Measurements from ENCODE around the gene ENTHD1.

ENTHD1 gene

DNA sequence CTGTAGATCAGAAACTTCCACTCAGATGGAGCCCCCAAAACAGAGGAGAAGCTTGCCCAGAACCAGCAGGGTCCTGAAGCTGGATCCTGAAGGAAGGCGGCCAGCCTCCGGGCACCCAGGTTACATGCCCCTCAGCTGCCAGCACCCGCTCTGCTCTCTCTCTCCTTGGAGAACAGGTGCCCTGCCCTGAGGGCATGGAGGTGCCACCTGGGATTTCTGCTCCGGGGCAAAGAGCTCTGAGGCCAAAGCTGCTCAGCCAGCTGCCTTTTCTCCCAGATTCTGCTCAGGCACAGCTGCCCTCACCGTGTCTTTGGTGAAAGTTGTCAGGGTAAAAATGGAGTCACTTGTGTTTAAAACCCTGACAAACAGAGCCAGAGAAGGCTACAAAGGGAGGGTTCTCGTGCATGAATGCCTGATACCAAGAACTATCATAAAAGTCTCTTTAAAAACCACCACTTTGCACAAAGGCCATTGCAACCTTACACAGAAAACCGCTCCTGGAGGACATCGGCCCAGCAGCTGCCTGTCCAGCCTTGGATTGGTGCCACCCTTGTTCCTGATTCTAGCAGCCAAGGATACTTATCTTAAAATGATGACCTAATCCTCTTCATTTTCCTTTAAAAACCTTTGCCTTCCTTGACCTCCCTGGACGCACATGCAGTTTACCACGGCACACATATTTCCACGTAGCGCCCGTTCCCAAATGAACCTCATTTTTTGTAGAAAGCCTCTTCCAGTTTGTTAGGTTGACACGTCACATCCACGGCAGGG lies 183.0 kb downstream of the ENTHD1 start:
- Histone ChIP-seq H3K9ac (ENCODE audit: low read length) (no peak overlapping the region), H3K9me2 (ENCODE audit: low read depth, low read length) (no peaks in the 10 kb centered on the region), H4K20me1 (ENCODE audit: insufficient read depth, low read length) (no peaks in the 10 kb centered on the region), H3K27me3 (ENCODE audit: insufficient read depth, low read length) (peaks cover 9% of the 10 kb centered on the region; the same call in 1 of the 2 replicates), H3K79me2 (ENCODE audit: insufficient read depth, low read length) (no peaks in the 10 kb centered on the region), H3K9me3 (ENCODE audit: low read length) (no peaks in the 10 kb centered on the region), H3K27ac (ENCODE audit: low read depth, low read length, poor library complexity, severe bottlenecking) (no peak overlapping the region), H3K4me3 (ENCODE audit: low read depth, low read length, poor library complexity, severe bottlenecking) (no peak overlapping the region), H3K4me2 (ENCODE audit: low read length) (no peak overlapping the region), H3F3A (ENCODE audit: insufficient read depth, low read length) (no peaks in the 10 kb centered on the region), H2AFZ (ENCODE audit: low read length) (no peak overlapping the region), H3K36me3 (ENCODE audit: insufficient read depth, low read length) (no peaks in the 10 kb centered on the region), H3K4me1 (ENCODE audit: insufficient read depth, low read length, severe bottlenecking) (no peaks in the 10 kb centered on the region)
- TF ChIP-seq, protein P1, sequence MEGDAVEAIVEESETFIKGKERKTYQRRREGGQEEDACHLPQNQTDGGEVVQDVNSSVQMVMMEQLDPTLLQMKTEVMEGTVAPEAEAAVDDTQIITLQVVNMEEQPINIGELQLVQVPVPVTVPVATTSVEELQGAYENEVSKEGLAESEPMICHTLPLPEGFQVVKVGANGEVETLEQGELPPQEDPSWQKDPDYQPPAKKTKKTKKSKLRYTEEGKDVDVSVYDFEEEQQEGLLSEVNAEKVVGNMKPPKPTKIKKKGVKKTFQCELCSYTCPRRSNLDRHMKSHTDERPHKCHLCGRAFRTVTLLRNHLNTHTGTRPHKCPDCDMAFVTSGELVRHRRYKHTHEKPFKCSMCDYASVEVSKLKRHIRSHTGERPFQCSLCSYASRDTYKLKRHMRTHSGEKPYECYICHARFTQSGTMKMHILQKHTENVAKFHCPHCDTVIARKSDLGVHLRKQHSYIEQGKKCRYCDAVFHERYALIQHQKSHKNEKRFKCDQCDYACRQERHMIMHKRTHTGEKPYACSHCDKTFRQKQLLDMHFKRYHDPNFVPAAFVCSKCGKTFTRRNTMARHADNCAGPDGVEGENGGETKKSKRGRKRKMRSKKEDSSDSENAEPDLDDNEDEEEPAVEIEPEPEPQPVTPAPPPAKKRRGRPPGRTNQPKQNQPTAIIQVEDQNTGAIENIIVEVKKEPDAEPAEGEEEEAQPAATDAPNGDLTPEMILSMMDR (IDR thresholded peaks at IDR 0.05; ENCODE audit: low read length), result no peak
- TF ChIP-seq EZH2 (IDR thresholded peaks at IDR 0.05; ENCODE audit: borderline replicate concordance, low read length), result no peak

GRCh38 chr22:39707816-39708215 lies 185.7 kb downstream of the ENTHD1 start:
- TF ChIP-seq, protein P1 (IDR thresholded peaks at IDR 0.05; ENCODE audit: low read length), result no peak
- TF ChIP-seq EZH2 (IDR thresholded peaks at IDR 0.05; ENCODE audit: borderline replicate concordance, low read length), result no peak
- no peak overlapping the region for H3K27ac ChIP-seq (ENCODE audit: low read depth, low read length, poor library complexity, severe bottlenecking)
- H3K9ac ChIP-seq (ENCODE audit: low read length), result no peak overlapping the region
- H3K4me1 ChIP-seq (ENCODE audit: insufficient read depth, low read length, severe bottlenecking), result no peaks in the 10 kb centered on the region
- H2AFZ ChIP-seq (ENCODE audit: low read length), result no peak overlapping the region
- no peaks in the 10 kb centered on the region for H3K36me3 ChIP-seq (ENCODE audit: insufficient read depth, low read length)
- no peaks in the 10 kb centered on the region for H3F3A ChIP-seq (ENCODE audit: insufficient read depth, low read length)
- no peaks in the 10 kb centered on the region for H4K20me1 ChIP-seq (ENCODE audit: insufficient read depth, low read length)
- H3K9me3 ChIP-seq (ENCODE audit: low read length), result no peaks in the 10 kb centered on the region
- H3K9me2 ChIP-seq (ENCODE audit: low read depth, low read length), result no peaks in the 10 kb centered on the region
- no peaks in the 10 kb centered on the region for H3K79me2 ChIP-seq (ENCODE audit: insufficient read depth, low read length)
- peaks cover 13% of the 10 kb centered on the region; the same call in 1 of the 2 replicates for H3K27me3 ChIP-seq (ENCODE audit: insufficient read depth, low read length)
- no peak overlapping the region for H3K4me2 ChIP-seq (ENCODE audit: low read length)
- no peak overlapping the region for H3K4me3 ChIP-seq (ENCODE audit: low read depth, low read length, poor library complexity, severe bottlenecking)

DNA sequence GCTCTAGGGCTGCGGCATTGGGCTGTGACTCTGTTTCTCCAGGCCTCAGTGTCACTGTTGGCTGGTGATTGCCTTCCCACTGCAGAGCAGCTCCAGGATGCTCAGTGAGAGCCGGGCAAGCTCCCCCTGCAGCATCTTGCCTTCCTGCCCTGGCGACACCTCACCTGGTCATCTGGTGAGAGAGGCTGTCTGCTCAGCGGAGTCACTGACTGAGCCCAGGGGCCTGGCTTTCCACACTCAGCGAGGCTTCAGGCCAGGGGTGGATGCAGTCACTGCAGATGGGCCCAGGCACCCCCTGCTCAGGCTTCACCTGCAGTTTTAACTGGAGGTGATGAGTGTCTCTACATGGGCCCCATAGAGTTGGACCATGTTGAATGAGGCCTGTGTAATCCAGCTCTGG lies 186.2 kb downstream of the ENTHD1 start:
- Histone ChIP-seq H4K20me1 (ENCODE audit: insufficient read depth, low read length) (no peaks in the 10 kb centered on the region), H3K27ac (ENCODE audit: low read depth, low read length, poor library complexity, severe bottlenecking) (no peak overlapping the region), H3K9me3 (ENCODE audit: low read length) (no peaks in the 10 kb centered on the region), H3K79me2 (ENCODE audit: insufficient read depth, low read length) (no peaks in the 10 kb centered on the region), H3K9me2 (ENCODE audit: low read depth, low read length) (no peaks in the 10 kb centered on the region), H3K4me1 (ENCODE audit: insufficient read depth, low read length, severe bottlenecking) (no peaks in the 10 kb centered on the region), H3K36me3 (ENCODE audit: insufficient read depth, low read length) (no peaks in the 10 kb centered on the region), H3K9ac (ENCODE audit: low read length) (no peak overlapping the region), H3F3A (ENCODE audit: insufficient read depth, low read length) (no peaks in the 10 kb centered on the region), H3K27me3 (ENCODE audit: insufficient read depth, low read length) (peaks cover 13% of the 10 kb centered on the region; the same call in 1 of the 2 replicates), H2AFZ (ENCODE audit: low read length) (no peak overlapping the region), H3K4me3 (ENCODE audit: low read depth, low read length, poor library complexity, severe bottlenecking) (no peak overlapping the region), H3K4me2 (ENCODE audit: low read length) (no peak overlapping the region)
- TF ChIP-seq, protein P1 (IDR thresholded peaks at IDR 0.05; ENCODE audit: low read length), result no peak
- no peak for TF ChIP-seq EZH2 (IDR thresholded peaks at IDR 0.05; ENCODE audit: borderline replicate concordance, low read length)
